Testis (tissue), 3 donors: Measurements from ENCODE around the gene TPO. TPM values are rescaled to one million over a fixed set of nuclear protein-coding genes. Genes with fewer than 3 reads are reported as not detected.
"Not testable (repeated sequence)": the region's sequence is repeated elsewhere in the genome, so short reads cannot be mapped to it uniquely, and the experiment has no call there.

Experiments
- DNase-seq: peaks from one replicate; pipeline ENCODE4 v3.0.0-alpha.2; 2019
- H3K27ac ChIP-seq, 2 donors: fragments of 200-600 bp; sonication (generic); one replicate each; pipeline ENCODE4 v1.5.1; 2019
- H3K27me3 ChIP-seq: fragments of 200-600 bp; sonication (generic); one replicate; pipeline ENCODE4 v1.5.1; 2019
- H3K36me3 ChIP-seq: fragments of 200-600 bp; sonication (generic); one replicate; pipeline ENCODE4 v1.5.1; 2017; ENCODE audit warnings: low read depth; ENCODE audit errors: missing control alignments
- H3K4me1 ChIP-seq: fragments of 200-600 bp; sonication (generic); one replicate; pipeline ENCODE4 v1.5.1; 2019
- H3K4me3 ChIP-seq, 2 donors: fragments of 200-600 bp; sonication (generic); one replicate each; pipeline ENCODE4 v1.5.1; 2017 to 2019
- H3K9me3 ChIP-seq: fragments of 200-600 bp; sonication (generic); one replicate; pipeline ENCODE4 v1.5.1; 2017
- CTCF ChIP-seq, 3 experiments: fragments of 450-650 bp in 2 of 3; fragments of 200-600 bp in 1 of 3; sonication (generic) in 1 of 3; IDR thresholded peaks; one replicate each; pipeline ENCODE4 v1.5.1; 2016 to 2019; ENCODE audit warnings: antibody characterized with exemption in 3 of 3, mild to moderate bottlenecking in 2 of 3, moderate library complexity in 1 of 3
- POLR2A ChIP-seq: fragments of 450-650 bp; IDR thresholded peaks from one replicate; pipeline ENCODE4 v1.6.1; 2017; ENCODE audit warnings: antibody characterized with exemption, mild to moderate bottlenecking, moderate library complexity
- WGBS, 2 donors: methylation state at CpG; one replicate each; pipeline ENCODE4 v1.1.5; 2018; 5-methylcytosine and 5-hydroxymethylcytosine counted together
- intact Hi-C: fragments of 100-400 bp; cut with DNase I; formaldehyde crosslinking; loops from one replicate; pipeline ENCODE4 v1.15.1; 2023; ENCODE audit warnings: low total_unique reads
- polyA plus RNA-seq: library from polyadenylated mRNA; stranded (reverse); fragments of 350-450 nt; fragmentation: Illumina TruSeq; extraction: RNeasy Lipid Tissue Mini Kit (QIAGEN cat#74804); gene quantifications from one replicate; pipeline ENCODE4 v1.2.3, GENCODE V29; 2014; ENCODE audit warnings: low read depth, low replicate concordance; ENCODE audit not compliant: insufficient read depth
- total RNA-seq, 2 donors: library from RNA; depleted of rRNA; stranded (reverse); fragments of >200 nt; gene quantifications; one replicate each; pipeline ENCODE4 v1.2.3, GENCODE V29; 2016

The TPO gene
- total and polyA plus RNA-seq, 3 donors from 2014 or later, result 2.9 to 5.6 (median 2.9) TPM

DNA sequence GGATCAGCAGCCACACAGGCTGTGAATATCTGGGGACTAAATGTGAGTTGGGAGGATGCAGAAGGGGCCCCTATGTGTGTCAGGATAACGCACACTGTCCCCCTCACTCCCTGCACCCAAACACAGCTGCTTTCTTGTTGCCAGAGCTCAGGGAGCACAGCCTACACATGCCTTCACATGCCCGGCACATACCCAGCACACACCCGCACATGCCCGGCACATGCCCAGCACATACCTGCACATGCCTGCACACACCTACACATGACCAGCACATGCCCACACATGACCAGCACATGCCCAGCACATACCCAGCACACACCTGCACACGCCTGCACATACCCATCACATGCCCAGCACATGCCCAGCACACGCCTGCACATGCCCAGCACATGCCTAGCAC, 75.6 kb downstream of the TPO start:
- TF ChIP-seq CTCF (IDR thresholded peaks at IDR 0.05), result no peak
- TF ChIP-seq POLR2A, result no peak
- H3K27me3 ChIP-seq, result no peaks in the 10 kb centered on the region
- intact Hi-C loops, result no loop called here
- no peak for DNase-seq
- no peaks in the 10 kb centered on the region for H3K9me3 ChIP-seq
- H3K4me3 ChIP-seq, result no peak overlapping the region
- no peak overlapping the region for H3K27ac ChIP-seq
- H3K4me1 ChIP-seq, result no peaks in the 10 kb centered on the region
- H3K36me3 ChIP-seq, result no peaks in the 10 kb centered on the region
- 93 to 95% methylated on average over 6 of the region's 6 CpGs for WGBS, 2 donors

DNA sequence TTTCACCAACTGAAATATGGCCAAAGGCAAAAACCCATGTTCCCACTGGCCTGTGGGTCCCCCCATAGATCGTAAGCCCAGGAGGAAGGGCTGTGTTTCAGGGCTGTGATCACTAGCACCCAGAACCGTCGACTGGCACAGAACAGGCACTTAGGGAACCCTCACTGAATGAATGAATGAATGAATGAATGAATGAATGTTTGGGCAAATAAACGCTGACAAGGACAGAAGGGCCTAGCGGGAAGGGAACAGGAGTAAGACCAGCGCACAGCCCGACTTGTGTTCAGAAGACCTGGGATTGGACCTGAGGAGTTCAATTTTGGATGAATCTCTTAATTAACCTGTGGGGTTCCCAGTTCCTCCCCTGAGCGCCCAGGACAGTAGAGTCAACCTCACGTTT, 76.2 kb downstream of the TPO start:
- Histone ChIP-seq H3K27ac (no peak overlapping the region), H3K4me3 (no peak overlapping the region), H3K9me3 (no peaks in the 10 kb centered on the region), H3K27me3 (no peaks in the 10 kb centered on the region), H3K36me3 (no peaks in the 10 kb centered on the region), H3K4me1 (no peaks in the 10 kb centered on the region)
- TF ChIP-seq POLR2A (no peak), CTCF (IDR thresholded peaks at IDR 0.05) (no peak)
- 91 to 97% methylated on average over 9 of the region's 9 CpGs for WGBS, 2 donors
- DNase-seq, result peak; percentile 7
- intact Hi-C loops, result no loop called here

DNA sequence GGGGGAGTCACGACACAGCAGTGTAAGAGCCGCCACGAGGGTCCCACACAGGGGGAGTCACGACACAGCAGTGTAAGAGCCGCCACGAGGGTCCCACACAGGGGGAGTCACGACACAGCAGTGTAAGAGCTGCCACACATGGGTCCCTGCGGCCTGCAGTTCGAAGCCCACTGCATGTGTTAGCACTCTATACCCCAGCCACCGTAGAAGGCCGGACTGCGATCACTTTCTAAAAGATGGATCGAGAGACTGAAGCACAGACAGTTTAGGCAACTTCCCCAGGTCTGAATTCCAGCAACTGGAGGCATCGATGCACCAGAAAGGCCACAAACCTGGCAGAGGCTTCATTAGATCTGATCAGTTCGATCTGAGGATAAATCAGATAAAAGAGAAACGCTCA, 77.1 kb downstream of the TPO start:
- H3K4me3 ChIP-seq, H3K27ac ChIP-seq, H3K36me3 ChIP-seq, H3K4me1 ChIP-seq, intact Hi-C loops, H3K9me3 ChIP-seq, H3K27me3 ChIP-seq: not testable (repeated sequence)
- peak; percentile 12 for DNase-seq
- WGBS, 2 donors, result 93 to 98% methylated on average over 9 to 15 of the region's 16 CpGs

GRCh38 chr2:1491751-1492150, 78.5 kb downstream of the TPO start:
- intact Hi-C loops, result no loop called here
- WGBS, 2 donors, result 92 to 94% methylated on average over 7 to 8 of the region's 8 CpGs
- H3K36me3 ChIP-seq, result no peaks in the 10 kb centered on the region

DNA sequence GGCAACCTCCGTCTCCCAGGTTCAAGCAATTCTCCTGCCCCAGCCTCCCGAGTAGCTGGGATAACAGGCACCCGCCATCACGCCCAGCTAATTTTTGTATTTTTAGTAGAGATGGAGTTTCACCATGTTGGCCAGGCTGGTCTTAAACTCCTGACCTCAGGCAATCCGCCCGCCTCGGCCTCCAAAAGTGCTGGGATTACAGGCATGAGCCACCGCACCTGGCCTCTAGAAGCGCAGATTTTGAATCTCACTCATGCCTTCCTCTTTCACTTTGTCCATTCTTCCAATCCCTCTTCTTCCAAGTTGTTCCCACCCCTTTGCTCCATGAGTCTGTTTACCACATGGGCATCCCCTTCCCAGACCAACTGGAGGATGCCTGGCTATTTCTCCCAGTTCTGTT, 79.0 kb downstream of the TPO start:
- H3K27me3 ChIP-seq, H3K9me3 ChIP-seq, H3K27ac ChIP-seq, intact Hi-C loops, H3K36me3 ChIP-seq, H3K4me3 ChIP-seq, H3K4me1 ChIP-seq: not testable (repeated sequence)
- 92 to 96% methylated on average over 9 of the region's 9 CpGs for WGBS, 2 donors
- peak; percentile 7 for DNase-seq

More at GRCh38 chr2:1491751-1492150, 78.5 kb downstream of the TPO start:
- TF ChIP-seq CTCF (IDR thresholded peaks at IDR 0.05), result no peak
- DNase-seq, result peak; percentile 5
- no peaks in the 10 kb centered on the region for H3K27me3 ChIP-seq
- no peak overlapping the region for H3K27ac ChIP-seq
- no peaks in the 10 kb centered on the region for H3K4me1 ChIP-seq
- no peak overlapping the region for H3K4me3 ChIP-seq
- no peaks in the 10 kb centered on the region for H3K9me3 ChIP-seq

- TF ChIP-seq POLR2A, result no peak
- H3K36me3 ChIP-seq, result no peaks in the 10 kb centered on the region
- no peaks in the 10 kb centered on the region for H3K4me1 ChIP-seq
- WGBS, 2 donors, result 80 to 85% methylated on average over 13 to 15 of the region's 15 CpGs
- intact Hi-C loops, result no loop called here
- no peaks in the 10 kb centered on the region for H3K27me3 ChIP-seq
- no peak overlapping the region for H3K27ac ChIP-seq
- peak; percentile 11 for DNase-seq
- H3K4me3 ChIP-seq, result no peak overlapping the region
- H3K9me3 ChIP-seq, result no peaks in the 10 kb centered on the region
Observed at GRCh38 chr2:1492711-1493430, 79.6 kb downstream of the TPO start.
